Uterus (tissue), 2 donors: ENCODE data around the gene CPSF4.

Experiments used
- CTCF ChIP-seq, 4 experiments: fragments of 200-600 bp in 2 of 4; fragments of 450-650 bp in 2 of 4; sonication (generic) in 2 of 4; IDR thresholded peaks; one replicate each; pipeline ENCODE4 v1.5.1; 2016 to 2019; ENCODE audit warnings: antibody characterized with exemption in 4 of 4, mild to moderate bottlenecking in 2 of 4, moderate library complexity in 1 of 4
- POLR2A ChIP-seq, 2 donors: fragments of 450-650 bp; IDR thresholded peaks; one replicate each; pipeline ENCODE4 v1.6.1; 2016; ENCODE audit warnings: antibody characterized with exemption in 2 of 2, mild to moderate bottlenecking in 1 of 2, moderate library complexity in 1 of 2

GRCh38 chr7:99493823-99494222, 55.1 kb downstream of the CPSF4 start:
- TF ChIP-seq CTCF (IDR thresholded peaks at IDR 0.05) (no peak), POLR2A (IDR thresholded peaks at IDR 0.05) (no peak)
